Measurements from ENCODE around the gene ORAI2.
"Not testable (repeated sequence)": the region's sequence is repeated elsewhere in the genome, so short reads cannot be mapped to it uniquely, and the experiment has no call there.

- TF ChIP-seq TAF1 (IDR thresholded peaks at IDR 0.05; ENCODE audit: borderline replicate concordance, low read depth, low read length); POLR2A (IDR thresholded peaks at IDR 0.05; ENCODE audit: low read depth, low read length): not testable (repeated sequence)
These were observed 72.2 kb downstream of the ORAI2 start for GRCh38 chr7:102505298-102506185.
